GM19193 (cell line): ENCODE data around the gene KRT6A.

Source experiments
- POLR2A ChIP-seq: IDR thresholded peaks from 4 replicates; pipeline ENCODE4 v1.6.1; 2011; ENCODE audit not compliant: insufficient read depth, insufficient read length; ENCODE audit errors: extremely low read depth

KRT6A gene

GRCh38 chr12:52518574-52519386 is 25.7 kb upstream of the KRT6A start:
- TF ChIP-seq POLR2A: no peak

- TF ChIP-seq POLR2A: no peak
Observed at GRCh38 chr12:52517888-52518287, 24.8 kb upstream of the KRT6A start.

- no peak for TF ChIP-seq POLR2A
Observed at GRCh38 chr12:52517005-52517835, 24.2 kb upstream of the KRT6A start.

- no peak for TF ChIP-seq POLR2A
Observed at GRCh38 chr12:52515927-52516831, 23.1 kb upstream of the KRT6A start.

GRCh38 chr12:52515319-52515646 is 22.2 kb upstream of the KRT6A start:
- no peak for TF ChIP-seq POLR2A

GRCh38 chr12:52514471-52515318 is 21.6 kb upstream of the KRT6A start:
- TF ChIP-seq POLR2A: no peak

GRCh38 chr12:52513736-52514135 is 20.7 kb upstream of the KRT6A start:
- no peak for TF ChIP-seq POLR2A

GRCh38 chr12:52508211-52508610 is 15.2 kb upstream of the KRT6A start:
- TF ChIP-seq POLR2A: no peak

GRCh38 chr12:52506858-52507715 is 14.0 kb upstream of the KRT6A start:
- no peak for TF ChIP-seq POLR2A

GRCh38 chr12:52502877-52503276 is 9.8 kb upstream of the KRT6A start:
- no peak for TF ChIP-seq POLR2A

- TF ChIP-seq POLR2A: no peak
Observed at GRCh38 chr12:52501490-52501889, 8.4 kb upstream of the KRT6A start.

- no peak for TF ChIP-seq POLR2A
Observed at GRCh38 chr12:52499806-52500560, 6.9 kb upstream of the KRT6A start.

GRCh38 chr12:52498946-52499345 is 5.9 kb upstream of the KRT6A start:
- no peak for TF ChIP-seq POLR2A
